Measurements from ENCODE around the gene ARHGAP30. TPM values are rescaled to one million over a fixed set of nuclear protein-coding genes. Genes with fewer than 3 reads are reported as not detected.

Gene ARHGAP30
- total and polyA plus RNA-seq, 2 of the 8 experiments (the other 6 are each of a cell fraction or from before 2014, with no cell fraction given) = 0.27 to 0.39 TPM

DNA sequence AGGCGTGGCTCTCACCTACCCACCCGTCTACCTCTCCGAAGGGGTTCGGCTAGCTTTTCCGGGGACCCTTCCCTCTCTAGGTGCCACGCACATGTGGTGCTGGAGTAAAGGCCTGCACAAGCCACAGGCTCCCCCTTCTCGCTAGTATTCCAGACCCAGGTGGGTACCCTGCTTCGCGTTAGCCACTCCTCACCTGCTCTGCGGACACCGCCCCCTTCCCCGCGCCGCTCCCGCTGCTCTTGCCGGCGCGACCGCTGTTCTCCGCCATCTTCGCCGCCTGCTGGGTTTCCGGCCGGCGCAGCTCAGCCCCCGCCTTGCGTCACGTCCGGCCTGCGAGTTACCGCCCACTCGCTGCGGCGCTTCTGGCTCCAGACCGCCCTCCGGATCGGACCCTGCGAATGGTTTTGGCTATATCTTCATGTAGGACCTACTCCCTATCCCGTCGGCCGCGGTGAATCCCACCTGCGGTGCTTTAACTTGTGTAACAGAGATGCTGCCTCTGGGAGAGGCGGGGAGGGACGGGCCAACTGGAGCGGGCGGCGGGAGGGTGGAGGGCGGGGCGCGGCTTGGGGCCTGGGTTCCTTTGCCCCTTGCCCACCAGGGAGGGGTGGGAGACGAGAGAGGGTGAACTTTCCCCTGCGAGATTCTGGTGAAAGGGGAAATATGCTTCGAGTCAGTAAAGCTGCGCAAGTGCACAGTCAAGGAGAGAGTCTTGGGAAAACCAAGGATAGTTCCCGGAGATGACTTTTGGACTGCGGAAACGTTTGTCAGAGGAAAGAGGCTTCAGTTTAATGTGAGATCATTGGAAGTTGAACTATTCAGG lies 48.3 kb upstream of the ARHGAP30 start, which contains the start of the genes NIT1 and PFDN2 (continued):
- TF ChIP-seq RBBP5 (IDR thresholded peaks at IDR 0.05; ENCODE audit: borderline replicate concordance, low read depth, low read length) (peak; percentile 89), RFX5 (IDR thresholded peaks at IDR 0.05; ENCODE audit: borderline replicate concordance, low read depth, low read length) (no peak), CREB1 (IDR thresholded peaks at IDR 0.05) (peak; percentile 92), KDM5A (IDR thresholded peaks at IDR 0.05; ENCODE audit: low read length) (peak; percentile 73), CEBPB (IDR thresholded peaks at IDR 0.05; ENCODE audit: low read depth, low read length) (0 out of 2 replicates have a peak, but pooled peaks have one; percentile 16), HDAC2 (IDR thresholded peaks at IDR 0.05; ENCODE audit: borderline replicate concordance in 1 of 2, low read depth in 2 of 2, low read length in 2 of 2) (0 out of 4 replicates have a peak, but pooled peaks of 1 of the 2 experiments have one; percentile 66), TEAD4 (IDR thresholded peaks at IDR 0.05; ENCODE audit: low read depth, low read length) (no peak), TAF1 (IDR thresholded peaks at IDR 0.05; ENCODE audit: low read depth, low read length) (peak; percentile 89), YY1 (IDR thresholded peaks at IDR 0.05; ENCODE audit: low read depth, low read length) (peak; percentile 95), PHF8 (conservative IDR thresholded peaks at IDR 0.05; ENCODE audit: low read depth, low read length) (peak; percentile 86), TBP (IDR thresholded peaks at IDR 0.05; ENCODE audit: low read depth, low read length) (peak; percentile 68), GABPA (IDR thresholded peaks at IDR 0.05; ENCODE audit: borderline replicate concordance, insufficient read depth, low read length) (peak; percentile 89; the same call in 1 of the 2 replicates), SAP30 (IDR thresholded peaks at IDR 0.05; ENCODE audit: insufficient read depth, insufficient replicate concordance, low read length) (peak; percentile 84)
- TF ChIP-seq, protein P1, sequence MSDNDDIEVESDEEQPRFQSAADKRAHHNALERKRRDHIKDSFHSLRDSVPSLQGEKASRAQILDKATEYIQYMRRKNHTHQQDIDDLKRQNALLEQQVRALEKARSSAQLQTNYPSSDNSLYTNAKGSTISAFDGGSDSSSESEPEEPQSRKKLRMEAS (IDR thresholded peaks at IDR 0.05) = peak; percentile 49; the same call in 1 of the 2 replicates

Data from H1 (cell line).